K562 (cell line): ENCODE measurements around the gene QRFP. TPM values are rescaled to one million over a fixed set of nuclear protein-coding genes. Genes with fewer than 3 reads are reported as not detected.

Experiments used
- ATAC-seq: fragments of 200-7000 bp; cut with Tn5 transposase; 3 replicates; pipeline ENCODE4 v1.9.1; 2020; ENCODE audit warnings: moderate library complexity
- BruUV-seq: library from RNA; stranded (reverse); fragments of 400-500 nt; replicated peaks from 2 replicates; lab custom pipeline; 2021; lab: Mats Ljungman, UMichigan
- CTCF ChIA-PET: fragments of 300-600 bp; formaldehyde crosslinking; extraction: SDS; loops from one replicate; lab custom pipeline; 2021; ENCODE audit warnings: low intra/inter-chr PET ratio; lab: Yijun Ruan, JAX
- POLR2A ChIA-PET: fragments of 300-600, 350-650 bp; sonication (Branson Sonifier 250); formaldehyde crosslinking; extraction: SDS; loops from one replicate; lab custom pipeline; 2021; ENCODE audit warnings: antibody characterized with exemption, inconsistent platforms; lab: Yijun Ruan, JAX
- DNase-seq, 4 experiments: peaks; one replicate each; pipeline versions ENCODE4 v3.0.0 to v3.0.0-alpha.2; 2011 to 2018; ENCODE audit warnings: low spot score in 3 of 4, mixed read lengths in 3 of 4; ENCODE audit errors: extremely low read depth in 1 of 4
- FAIRE-seq: peaks from 2 replicates; lab custom pipeline; 2011; peaks lifted over from hg19 to GRCh38; lab: Jason Lieb, UNC
- H2AFZ ChIP-seq: 2 replicates; pipeline ENCODE4 v1.6.0; 2011; ENCODE audit warnings: low read depth, low read length, control low read depth, inconsistent platforms
- H3K27ac ChIP-seq: fragments of 200-600 bp; 3 replicates; pipeline ENCODE4 v1.8.0; 2011; ENCODE audit warnings: low read depth, mild to moderate bottlenecking, control low read depth, inconsistent platforms, low read length, moderate library complexity, mixed read lengths; ENCODE audit errors: extremely low read depth
- H3K27me3 ChIP-seq, 2 experiments: fragments of 300-600 bp in 1 of 2; 2 replicates in 1 of 2; 3 replicates in 1 of 2; pipeline versions ENCODE4 v1.6.0 to v1.8.0; 2011; ENCODE audit warnings: inconsistent platforms in 2 of 2, low read length in 2 of 2, mild to moderate bottlenecking in 1 of 2, mixed read lengths in 1 of 2, moderate library complexity in 1 of 2; ENCODE audit not compliant: control insufficient read depth in 2 of 2, insufficient read depth in 2 of 2
- H3K36me3 ChIP-seq: fragments of 300-600 bp; 3 replicates; pipeline ENCODE4 v1.8.0; 2011; ENCODE audit warnings: mild to moderate bottlenecking, low read length, inconsistent platforms; ENCODE audit not compliant: control insufficient read depth, insufficient read depth
- H3K4me1 ChIP-seq, 2 experiments: fragments of 200-600 bp in 1 of 2; replicated peaks in 1 of 2; 2 replicates in 1 of 2; 3 replicates in 1 of 2; pipeline versions ENCODE4 v1.5.1 to v1.8.0; 2011; ENCODE audit warnings: inconsistent platforms in 2 of 2, low read length in 2 of 2, mild to moderate bottlenecking in 1 of 2, mixed read lengths in 1 of 2, moderate library complexity in 1 of 2; ENCODE audit not compliant: control insufficient read depth in 2 of 2, insufficient read depth in 2 of 2
- H3K4me2 ChIP-seq: 2 replicates; pipeline ENCODE4 v1.6.1; 2011; ENCODE audit warnings: low read length, control low read depth, inconsistent platforms, mixed read lengths; ENCODE audit not compliant: insufficient read depth
- H3K4me3 ChIP-seq: fragments of 200-600 bp; sonication (generic), shearing (Covaris generic); 2 replicates; pipeline ENCODE4 v1.5.1; 2016; ENCODE audit warnings: control low read depth, inconsistent platforms
- H3K79me2 ChIP-seq: fragments of 200-600 bp; 3 replicates; pipeline ENCODE4 v1.8.0; 2011; ENCODE audit warnings: low read length, inconsistent platforms; ENCODE audit not compliant: control insufficient read depth, insufficient read depth
- H3K9ac ChIP-seq, 2 experiments: 2 replicates each; pipeline versions ENCODE4 v1.6.0 to v1.6.1; 2011; ENCODE audit warnings: low read depth in 2 of 2, low read length in 2 of 2, control low read depth in 1 of 2, inconsistent platforms in 1 of 2, mild to moderate bottlenecking in 1 of 2, mixed read lengths in 1 of 2; ENCODE audit not compliant: insufficient read depth in 1 of 2
- H3K9me1 ChIP-seq: one replicate; pipeline ENCODE4 v1.6.0; 2011; ENCODE audit warnings: inconsistent platforms, mild to moderate bottlenecking, low read length, moderate library complexity; ENCODE audit not compliant: control insufficient read depth, insufficient read depth
- H3K9me3 ChIP-seq: replicated peaks from 2 replicates; pipeline ENCODE4 v1.5.1; 2011; ENCODE audit warnings: low read depth, low read length, inconsistent platforms; ENCODE audit not compliant: control insufficient read depth, insufficient read depth
- H4K20me1 ChIP-seq: replicated peaks from 2 replicates; pipeline ENCODE4 v1.6.1; 2011; ENCODE audit warnings: low read length, inconsistent platforms, mixed read lengths; ENCODE audit not compliant: control insufficient read depth, insufficient read depth
- NBN ChIP-seq: fragments of 450-650 bp; IDR thresholded peaks from 2 replicates; pipeline ENCODE4 v1.6.1; 2016; ENCODE audit warnings: low read depth, mild to moderate bottlenecking
- STAT6 ChIP-seq: sonication (generic); formaldehyde crosslinking; IDR thresholded peaks from 2 replicates; pipeline ENCODE4 v1.8.1; 2023; ENCODE audit warnings: mild to moderate bottlenecking, missing genetic modification reagents
- WGBS: fragments of 100-300 bp; shearing (Covaris generic); methylation state at CpG from one replicate; pipeline ENCODE4 v1.1.6; 2016; ENCODE audit warnings: low coverage, mixed read lengths; ENCODE audit not compliant: insufficient coverage; ENCODE audit errors: missing lambda C conversion rate; 5-methylcytosine and 5-hydroxymethylcytosine counted together
- in situ Hi-C: fragments of 300-500 bp; cut with MboI; formaldehyde crosslinking; loops from 4 replicates; pipeline ENCODE4 v1.15.0; 2018; ENCODE audit warnings: inconsistent platforms, mixed read lengths
- intact Hi-C: fragments of 100-400 bp; cut with micrococcal nuclease; formaldehyde crosslinking; loops from 2 replicates; pipeline ENCODE4 v1.14.2; 2022
- polyA plus RNA-seq, 8 experiments: library from polyadenylated mRNA; depleted of rRNA in 4 of 8; stranded (reverse) in 5 of 8; unstranded in 3 of 8; fragments of >200 nt; fragmentation: Nextera tagmentation in 2 of 8; fragmentation: Illumina TruSeq in 1 of 8; extraction: Ambion mirVana in 2 of 8; extraction: Trizol in 1 of 8; gene quantifications; 2 replicates each; pipeline versions ENCODE4 v1.2.1 to v1.2.3, GENCODE V29; 2011 to 2014; ENCODE audit warnings: inconsistent platforms in 1 of 8, missing spikeins in 1 of 8
- total RNA-seq, 7 experiments: library from RNA; depleted of rRNA in 6 of 7; stranded (reverse); fragments of >200 nt in 6 of 7; fragmentation: Illumina TruSeq in 2 of 7; extraction: Trizol in 2 of 7; gene quantifications; 2 replicates each; pipeline versions ENCODE4 v1.2.1 to v1.2.3, GENCODE V29; 2011 to 2021; ENCODE audit warnings: low replicate concordance in 1 of 7

QRFP gene
- total and polyA plus RNA-seq, 9 of the 15 experiments (the other 6 are each of a cell fraction or from before 2014, with no cell fraction given): not detected

- in situ Hi-C loops: no loop called here
- no TSS peak for BruUV-seq
- H3K36me3 ChIP-seq: peaks cover 87% of the 10 kb centered on the region
Measured at GRCh38 chr9:130881516-130881915, 15.1 kb downstream of the QRFP start.

More at GRCh38 chr9:130881516-130881915, 15.1 kb downstream of the QRFP start:
- WGBS: 90% methylated on average over 6 of the region's 6 CpGs
- H3K4me1 ChIP-seq: peaks cover 0 to 23% of the 10 kb centered on the region in 2 experiments; a peak in 1 of 5 replicates
- no peak overlapping the region for H3K27ac ChIP-seq
- no peak overlapping the region for H3K4me3 ChIP-seq
- DNase-seq (peak in 2 of 4 experiments; percentile 59 to 61), ATAC-seq (no peak), FAIRE-seq (no peak)
- H3K27me3 ChIP-seq: no peaks in the 10 kb centered on the region
- H3K4me2 ChIP-seq: no peak overlapping the region
- no peak for TF ChIP-seq NBN
- TF ChIP-seq STAT6 (CRISPR knock-in tag): 0 out of 2 replicates have a peak, but pooled peaks have one; percentile 15
- no peak overlapping the region for H2AFZ ChIP-seq
- peaks cover 27% of the 10 kb centered on the region; the same call in 1 of the 2 replicates for H4K20me1 ChIP-seq
- H3K9ac ChIP-seq: no peak overlapping the region
- intact Hi-C loops: no loop called here
- ChIA-PET POLR2A (interaction anchor here (1.2 to 5.3 kb wide), 5 partner anchors 11 to 104 kb away, joined by 3 to 57 read pairs (median 6); no protein-coding TSS in a partner anchor), CTCF (interaction anchor here (0.6 to 1.1 kb wide), 2 partner anchors 18 to 1144 kb away, joined by 3 to 4 read pairs; no protein-coding TSS in a partner anchor)
- H3K9me1 ChIP-seq: peaks cover 8% of the 10 kb centered on the region
- H3K79me2 ChIP-seq: no peaks in the 10 kb centered on the region
- no peaks in the 10 kb centered on the region for H3K9me3 ChIP-seq
